Hippocampal formation (tissue), 2 donors: ENCODE results near the gene ERMN.
"Not testable (repeated sequence)": the region's sequence is repeated elsewhere in the genome, so short reads cannot be mapped to it uniquely, and the experiment has no call there.

ENCODE experiments used
- DNase-seq, 2 donors: peaks; one replicate each; lab custom pipeline; 2025; lab: John Stamatoyannopoulos, UW

ERMN gene

DNA sequence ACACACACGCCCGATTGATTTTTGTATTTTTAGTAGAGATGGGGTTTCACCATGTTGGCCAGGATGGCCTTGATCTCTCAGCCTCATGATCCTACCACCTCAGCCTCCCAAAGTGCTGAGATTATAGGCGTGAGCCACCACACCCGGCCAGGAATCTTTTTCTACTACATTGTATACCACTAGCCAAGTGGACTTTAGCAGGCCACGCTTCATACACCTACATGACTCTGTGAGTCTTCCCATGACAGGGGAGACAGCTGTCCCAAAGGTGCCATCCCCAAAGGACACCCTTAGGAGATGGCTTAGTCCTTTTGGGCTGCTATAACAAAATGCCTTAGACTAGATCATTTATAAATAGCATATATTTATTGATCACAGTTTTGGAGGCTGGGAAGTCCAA, 32.8 kb downstream of the ERMN start:
- DNase-seq = no peak

DNA sequence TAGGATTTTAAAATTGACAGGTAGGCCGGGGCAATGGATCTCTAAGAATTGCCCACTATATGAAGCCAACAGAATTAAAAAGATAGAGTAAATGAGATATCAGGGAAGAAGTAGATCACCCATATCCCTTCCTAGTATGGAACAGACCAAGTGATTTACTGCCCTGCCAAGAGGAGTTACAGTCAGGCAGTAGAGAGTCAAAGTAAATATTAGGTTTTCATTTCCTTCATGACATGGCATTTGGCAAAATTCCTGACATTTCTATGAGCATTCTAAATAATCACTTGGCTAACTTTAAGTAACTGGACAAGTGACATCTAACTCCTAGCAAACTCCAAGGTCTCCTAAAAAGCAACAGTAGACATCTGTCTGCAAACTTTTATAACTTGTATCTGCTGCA, 34.6 kb downstream of the ERMN start:
- no peak for DNase-seq

DNA sequence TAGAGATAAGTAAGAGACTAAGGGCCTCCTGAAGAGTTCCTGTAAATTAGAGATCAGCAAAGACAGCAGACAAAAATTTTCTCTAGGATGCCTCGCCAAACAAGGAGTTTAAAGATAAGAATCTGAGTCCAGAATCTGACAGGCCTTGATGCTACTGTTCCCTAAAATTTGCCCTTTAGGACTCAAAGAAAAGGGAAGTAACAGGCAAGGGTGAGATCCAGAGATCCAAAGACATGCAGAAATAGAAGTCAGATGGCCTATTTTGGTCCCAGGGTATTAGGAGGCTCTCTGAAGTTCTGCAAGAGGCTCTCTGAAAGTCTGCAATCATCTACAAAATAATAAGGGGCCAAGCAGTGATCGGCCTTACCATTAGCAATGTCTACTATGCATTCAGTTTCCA, 35.1 kb downstream of the ERMN start:
- no peak for DNase-seq

DNA sequence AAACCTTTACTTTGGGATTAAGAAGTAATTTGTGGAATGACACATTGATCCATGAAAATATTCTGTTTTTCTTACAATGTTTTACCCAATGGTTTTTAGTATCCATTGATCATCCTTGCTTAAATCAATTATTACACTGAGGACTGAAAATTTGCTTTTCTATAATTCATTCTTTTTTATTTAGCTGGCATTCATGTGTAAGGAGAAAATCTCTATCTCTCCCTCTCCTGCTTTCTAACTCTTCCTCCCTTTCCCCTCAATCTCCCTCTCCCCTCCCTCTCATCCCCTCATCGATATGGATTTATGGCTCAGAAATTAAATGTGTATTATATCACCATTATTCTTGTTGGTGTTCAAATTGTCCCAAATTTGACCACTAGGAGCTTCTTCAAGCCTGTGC, 38.5 kb downstream of the ERMN start:
- no peak for DNase-seq

DNA sequence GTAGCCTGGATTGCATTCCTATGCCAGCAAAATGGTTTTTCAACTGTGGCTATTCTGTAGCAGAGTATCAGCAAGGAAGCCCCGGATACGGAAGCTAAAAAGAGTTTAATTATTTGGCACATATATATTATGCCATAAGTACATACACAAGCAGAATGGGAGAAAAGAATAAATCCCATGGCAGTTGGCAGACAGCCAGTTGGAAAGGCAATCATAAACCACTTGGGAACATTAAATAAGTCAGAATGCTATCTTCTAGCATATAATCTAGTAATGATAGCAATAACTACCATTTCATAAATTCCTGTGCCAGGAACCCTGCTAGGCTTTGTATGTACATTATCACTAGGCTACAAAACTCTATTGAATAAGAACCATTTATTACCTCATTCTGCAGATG, 42.2 kb downstream of the ERMN start:
- no peak for DNase-seq

DNA sequence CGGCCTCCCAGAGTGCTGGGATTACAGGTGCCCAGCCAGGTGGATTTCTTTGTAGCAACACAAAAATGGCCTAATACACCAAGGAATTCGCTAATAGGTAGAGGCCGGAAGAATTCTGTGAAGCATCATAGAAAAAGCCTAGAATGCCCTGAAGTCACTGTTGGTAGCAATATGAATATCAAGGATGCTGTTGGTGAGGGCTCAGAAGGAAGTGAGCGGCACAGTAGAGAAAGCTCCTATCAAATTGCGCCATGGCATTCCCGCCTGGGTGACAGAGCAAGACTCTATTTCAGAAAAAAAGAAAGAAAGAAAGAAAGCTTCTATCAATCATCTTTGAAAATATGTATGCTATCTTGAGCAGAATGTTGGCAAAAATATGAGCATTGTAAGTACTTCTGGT, 44.3 kb downstream of the ERMN start:
- DNase-seq = no peak

DNA sequence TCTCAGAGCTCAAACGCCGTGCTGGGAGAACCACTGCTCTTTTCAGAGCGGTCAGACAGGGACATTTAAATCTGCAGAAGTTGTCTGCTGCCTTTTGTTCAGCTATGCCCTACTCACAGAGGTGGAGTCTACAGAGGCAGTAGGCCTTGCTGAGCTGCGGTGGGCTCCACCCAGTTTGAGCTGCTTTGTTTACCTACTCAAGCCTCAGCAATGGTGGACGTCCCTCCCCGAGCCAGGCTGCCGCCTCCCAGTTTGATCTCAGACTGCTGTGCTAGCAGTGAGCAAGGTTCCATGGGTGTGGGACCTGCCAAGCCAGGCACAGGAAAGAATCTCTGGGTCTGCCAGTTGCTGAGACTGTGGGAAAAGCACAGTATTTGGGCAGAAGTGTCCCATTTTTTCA, 46.3 kb downstream of the ERMN start:
- not testable (repeated sequence) for DNase-seq

DNA sequence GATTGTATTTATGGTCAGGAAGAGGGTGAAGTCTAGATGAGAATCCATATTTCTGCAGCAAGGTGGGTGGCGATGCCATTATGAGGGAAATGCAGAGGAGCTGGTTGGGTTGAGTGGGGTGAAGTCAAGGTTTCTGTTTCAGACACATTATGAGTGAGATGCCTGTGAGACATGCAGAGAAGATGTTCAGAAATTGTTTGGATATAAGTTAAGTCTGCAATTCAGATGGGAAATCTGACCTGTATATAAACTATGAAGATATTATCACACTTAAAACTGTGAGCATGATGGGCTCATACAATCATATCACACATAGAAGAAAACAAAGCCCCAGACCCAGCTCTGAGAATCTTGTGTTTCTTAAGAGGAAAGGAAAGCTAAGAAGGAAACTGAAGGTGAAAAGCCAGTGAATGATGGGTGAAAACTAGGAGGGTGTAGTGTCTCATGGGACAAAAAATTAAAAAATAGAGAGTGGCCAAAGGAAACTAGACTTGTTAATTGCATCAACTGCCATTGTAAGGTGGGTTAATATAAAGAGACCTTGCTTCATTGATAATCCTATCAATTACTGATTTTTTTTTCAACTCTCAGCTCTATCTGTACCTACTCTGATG, 53.9 kb downstream of the ERMN start:
- DNase-seq = no peak

DNA sequence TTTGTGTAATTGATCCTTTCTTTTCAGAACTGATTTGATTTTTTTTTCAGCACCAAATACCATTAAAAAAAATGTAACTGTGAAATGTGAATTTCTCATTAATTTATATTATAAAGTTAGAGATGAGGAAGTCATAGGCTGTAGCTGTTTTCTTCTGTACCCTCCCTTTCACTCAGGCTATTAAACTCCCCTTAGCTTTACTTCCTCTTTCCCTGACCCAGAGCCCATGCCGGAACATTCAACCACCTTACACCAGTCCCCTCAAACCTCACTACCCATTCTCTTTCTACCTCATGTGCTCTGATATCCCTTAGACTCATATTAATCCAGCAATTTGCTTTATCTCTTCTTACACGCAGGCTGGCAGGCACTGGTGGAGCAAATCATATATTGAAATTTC, 55.7 kb downstream of the ERMN start:
- DNase-seq = no peak

DNA sequence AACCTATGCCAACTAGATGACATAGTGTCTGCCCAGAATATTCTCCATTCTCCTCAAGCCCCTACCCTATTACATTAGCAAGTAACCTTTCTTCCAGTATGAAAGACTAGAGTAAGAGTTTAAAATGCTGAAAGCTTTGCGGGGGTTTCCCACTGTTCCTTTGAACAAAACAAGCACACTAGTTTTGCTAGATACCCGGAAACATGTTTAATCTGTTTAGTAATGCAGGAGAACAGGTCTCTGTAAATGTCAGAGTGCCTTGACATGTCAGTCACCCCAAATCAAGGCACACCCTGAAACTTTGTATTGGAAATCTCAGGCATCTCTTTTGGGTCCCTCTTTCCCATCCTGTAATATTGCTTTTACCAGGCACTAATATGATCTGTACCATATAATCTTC, 56.6 kb downstream of the ERMN start:
- DNase-seq = no peak
